GM12878 (cell line): Measurements from ENCODE around the gene GHRL. TPM values are rescaled to one million over a fixed set of nuclear protein-coding genes. Genes with fewer than 3 reads are reported as not detected.

ENCODE experiments used
- FOS ChIP-seq: IDR thresholded peaks from 3 replicates; pipeline ENCODE4 v1.6.1; 2011; ENCODE audit warnings: borderline replicate concordance; ENCODE audit not compliant: insufficient read length; ENCODE audit errors: extremely low read depth
- FOXK2 ChIP-seq: fragments of 450-650 bp; IDR thresholded peaks from 2 replicates; pipeline ENCODE4 v1.6.1; 2017; ENCODE audit warnings: mild to moderate bottlenecking, moderate library complexity
- FOXM1 ChIP-seq: IDR thresholded peaks from 2 replicates; pipeline ENCODE4 v1.6.1; 2012; ENCODE audit warnings: low read depth, mild to moderate bottlenecking, inconsistent platforms, low read length, moderate library complexity
- HDGF ChIP-seq: fragments of 450-650 bp; IDR thresholded peaks from 2 replicates; pipeline ENCODE4 v1.6.1; 2016; ENCODE audit warnings: antibody characterized with exemption
- IKZF1 ChIP-seq: fragments of 450-650 bp; conservative IDR thresholded peaks from 2 replicates; pipeline ENCODE4 v1.6.1; 2017; ENCODE audit warnings: antibody characterized with exemption, mild to moderate bottlenecking
- MXI1 ChIP-seq: fragments of 150-350 bp; IDR thresholded peaks from 2 replicates; pipeline ENCODE4 v1.6.1; 2011; ENCODE audit warnings: low read depth, mild to moderate bottlenecking, inconsistent platforms, low read length, improper control_type of control experiment
- MYC ChIP-seq: IDR thresholded peaks from 2 replicates; pipeline ENCODE4 v1.6.1; 2011; ENCODE audit warnings: mild to moderate bottlenecking, low read length, moderate library complexity, inconsistent platforms; ENCODE audit not compliant: insufficient read depth, insufficient replicate concordance, insufficient read length, severe bottlenecking
- NBN ChIP-seq: fragments of 450-650 bp; IDR thresholded peaks from 2 replicates; pipeline ENCODE4 v1.6.1; 2016
- NR2C2 ChIP-seq: IDR thresholded peaks from 2 replicates; pipeline ENCODE4 v1.6.1; 2011; ENCODE audit warnings: borderline replicate concordance, low read depth; ENCODE audit not compliant: control insufficient read depth, insufficient read length
- NR2F1 ChIP-seq: fragments of 450-650 bp; conservative IDR thresholded peaks from 2 replicates; pipeline ENCODE4 v1.6.1; 2017; ENCODE audit warnings: mild to moderate bottlenecking
- PAX8 ChIP-seq: fragments of 450-650 bp; IDR thresholded peaks from 2 replicates; pipeline ENCODE4 v1.6.1; 2017; ENCODE audit warnings: mild to moderate bottlenecking, moderate library complexity
- RFX5 ChIP-seq: IDR thresholded peaks from 2 replicates; pipeline ENCODE4 v1.6.1; 2011; ENCODE audit warnings: low read depth, low read length, improper control_type of control experiment
- SIN3A ChIP-seq: IDR thresholded peaks from 2 replicates; pipeline ENCODE4 v1.6.1; 2012; ENCODE audit warnings: low read depth, low read length, improper control_type of control experiment
- SUPT20H ChIP-seq: IDR thresholded peaks from 2 replicates; pipeline ENCODE4 v1.6.1; 2011; ENCODE audit warnings: low read depth, mild to moderate bottlenecking, low read length, moderate library complexity, borderline replicate concordance; ENCODE audit not compliant: control insufficient read depth
- TCF12 ChIP-seq: IDR thresholded peaks from 2 replicates; pipeline ENCODE4 v1.6.1; 2011; ENCODE audit warnings: low read depth, mild to moderate bottlenecking, low read length
- ZNF207 ChIP-seq: fragments of 450-650 bp; IDR thresholded peaks from 2 replicates; pipeline ENCODE4 v1.6.1; 2014; ENCODE audit warnings: antibody characterized with exemption, mild to moderate bottlenecking, borderline replicate concordance
- ZNF24 ChIP-seq: fragments of 450-650 bp; IDR thresholded peaks from 2 replicates; pipeline ENCODE4 v1.6.1; 2017; ENCODE audit warnings: antibody characterized with exemption, mild to moderate bottlenecking
- ZSCAN29 ChIP-seq: fragments of 450-650 bp; IDR thresholded peaks from 2 replicates; pipeline ENCODE4 v1.6.1; 2017; ENCODE audit warnings: mild to moderate bottlenecking, moderate library complexity
- ZZZ3 ChIP-seq: IDR thresholded peaks from 2 replicates; pipeline ENCODE4 v1.6.1; 2011; ENCODE audit warnings: low read depth; ENCODE audit not compliant: control insufficient read depth, insufficient read length
- polyA plus RNA-seq, 11 experiments: library from polyadenylated mRNA; depleted of rRNA in 4 of 11; unstranded in 6 of 11; stranded (reverse) in 5 of 11; fragments of >200 nt; fragmentation: Nextera tagmentation in 4 of 11; fragmentation: Illumina TruSeq in 1 of 11; extraction: Ambion mirVana in 4 of 11; extraction: Trizol in 1 of 11; gene quantifications; 1 replicate in 1 of 11; 2 replicates in 10 of 11; pipeline versions ENCODE4 v1.2.1 to v1.2.3, GENCODE V29; 2011 to 2016; ENCODE audit warnings: inconsistent platforms in 2 of 11, missing spikeins in 2 of 11, low read depth in 1 of 11
- total RNA-seq, 4 experiments: library from RNA; depleted of rRNA in 3 of 4; stranded (reverse); fragments of >200 nt in 3 of 4; fragmentation: Illumina TruSeq in 1 of 4; extraction: Trizol in 1 of 4; gene quantifications; 2 replicates each; pipeline versions ENCODE4 v1.2.1 to v1.2.3, GENCODE V29; 2013 to 2021
- TF ChIP-seq, protein P1 (sequence below): fragments of 450-650 bp; IDR thresholded peaks from 2 replicates; pipeline ENCODE4 v1.6.1; 2017; ENCODE audit warnings: antibody characterized with exemption, mild to moderate bottlenecking, moderate library complexity
- TF ChIP-seq, protein P2 (sequence below), 3 experiments: IDR thresholded peaks in 2 of 3; conservative IDR thresholded peaks in 1 of 3; 2 replicates each; pipeline ENCODE4 v1.5.1; 2011; ENCODE audit warnings: low read depth in 3 of 3, low read length in 3 of 3, mild to moderate bottlenecking in 3 of 3, control low read depth in 2 of 3, moderate library complexity in 2 of 3, inconsistent platforms in 1 of 3, mixed read lengths in 1 of 3; ENCODE audit not compliant: control insufficient read depth in 2 of 3, insufficient read depth in 1 of 3; ENCODE audit errors: extremely low read depth in 1 of 3
- TF ChIP-seq, protein P3 (sequence below): fragments of 450-650 bp; IDR thresholded peaks from 2 replicates; pipeline ENCODE4 v1.6.1; 2017; ENCODE audit warnings: mild to moderate bottlenecking, moderate library complexity

Gene GHRL
- total and polyA plus RNA-seq, 10 of the 15 experiments (the other 5 are each of a cell fraction or from before 2014, with no cell fraction given): 0.35 to 2.2 (median 0.88) TPM

DNA sequence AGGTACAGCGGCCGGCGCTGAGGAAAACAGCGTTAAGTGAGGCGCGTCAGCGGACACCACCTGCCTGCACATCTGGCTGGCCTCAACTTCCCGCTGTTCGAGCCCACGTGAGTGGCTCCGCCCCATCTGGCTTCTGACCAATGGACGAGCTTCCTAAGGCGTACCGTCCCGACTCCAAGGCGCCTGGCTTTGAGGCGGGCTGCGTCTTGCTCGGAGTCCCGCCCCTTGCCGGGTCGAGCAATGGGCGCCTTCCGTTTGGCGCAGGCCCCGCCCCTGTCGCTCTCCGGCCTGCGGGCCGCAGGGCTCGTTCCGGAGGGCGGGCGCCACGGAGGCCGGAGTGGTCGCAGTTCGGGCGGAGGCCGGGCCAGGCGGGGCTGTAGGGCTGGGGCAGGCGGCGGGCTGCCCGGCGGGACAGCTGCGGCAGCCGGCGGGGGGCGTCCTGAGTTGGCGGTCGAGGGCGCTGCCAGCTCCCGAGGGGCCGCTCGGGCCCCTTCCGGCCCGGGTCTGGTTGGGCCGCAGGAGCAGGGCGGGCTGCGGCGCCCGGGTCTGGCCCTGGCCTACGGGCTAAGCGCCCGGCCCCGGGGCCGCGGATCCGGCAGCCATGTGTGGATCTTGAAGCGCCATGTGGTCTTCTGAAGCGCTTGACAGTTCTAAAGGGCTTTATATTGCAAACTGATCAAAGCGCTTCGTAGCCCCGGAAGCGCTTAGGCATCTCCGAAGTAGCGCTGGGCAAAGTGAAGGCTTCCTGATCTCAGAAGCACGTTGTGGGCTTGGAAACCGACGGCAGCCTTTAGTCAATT, 44.4 kb downstream of the GHRL start, which contains the start of gene TATDN2 (continued):
- TF ChIP-seq NBN (0 out of 2 replicates have a peak, but pooled peaks have one; percentile 56), ZSCAN29 (peak; percentile 66; the same call in 1 of the 2 replicates), HDGF (peak; percentile 93), RFX5 (peak; percentile 76), ZZZ3 (no peak), ZNF207 (no peak), TCF12 (peak; percentile 95), SIN3A (peak; percentile 72; the same call in 1 of the 2 replicates), IKZF1 (peak; percentile 80), SUPT20H (no peak), FOS (no peak), FOXM1 (no peak), MXI1 (peak; percentile 62), ZNF24 (0 out of 2 replicates have a peak, but pooled peaks have one; percentile 51), MYC (peak; percentile 38), PAX8 (no peak), NR2F1 (peak; percentile 74), NR2C2 (no peak), FOXK2 (no peak)
- TF ChIP-seq, protein P1, sequence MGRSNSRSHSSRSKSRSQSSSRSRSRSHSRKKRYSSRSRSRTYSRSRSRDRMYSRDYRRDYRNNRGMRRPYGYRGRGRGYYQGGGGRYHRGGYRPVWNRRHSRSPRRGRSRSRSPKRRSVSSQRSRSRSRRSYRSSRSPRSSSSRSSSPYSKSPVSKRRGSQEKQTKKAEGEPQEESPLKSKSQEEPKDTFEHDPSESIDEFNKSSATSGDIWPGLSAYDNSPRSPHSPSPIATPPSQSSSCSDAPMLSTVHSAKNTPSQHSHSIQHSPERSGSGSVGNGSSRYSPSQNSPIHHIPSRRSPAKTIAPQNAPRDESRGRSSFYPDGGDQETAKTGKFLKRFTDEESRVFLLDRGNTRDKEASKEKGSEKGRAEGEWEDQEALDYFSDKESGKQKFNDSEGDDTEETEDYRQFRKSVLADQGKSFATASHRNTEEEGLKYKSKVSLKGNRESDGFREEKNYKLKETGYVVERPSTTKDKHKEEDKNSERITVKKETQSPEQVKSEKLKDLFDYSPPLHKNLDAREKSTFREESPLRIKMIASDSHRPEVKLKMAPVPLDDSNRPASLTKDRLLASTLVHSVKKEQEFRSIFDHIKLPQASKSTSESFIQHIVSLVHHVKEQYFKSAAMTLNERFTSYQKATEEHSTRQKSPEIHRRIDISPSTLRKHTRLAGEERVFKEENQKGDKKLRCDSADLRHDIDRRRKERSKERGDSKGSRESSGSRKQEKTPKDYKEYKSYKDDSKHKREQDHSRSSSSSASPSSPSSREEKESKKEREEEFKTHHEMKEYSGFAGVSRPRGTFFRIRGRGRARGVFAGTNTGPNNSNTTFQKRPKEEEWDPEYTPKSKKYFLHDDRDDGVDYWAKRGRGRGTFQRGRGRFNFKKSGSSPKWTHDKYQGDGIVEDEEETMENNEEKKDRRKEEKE: peak; percentile 46; the same call in 1 of the 2 replicates
- TF ChIP-seq, protein P2, sequence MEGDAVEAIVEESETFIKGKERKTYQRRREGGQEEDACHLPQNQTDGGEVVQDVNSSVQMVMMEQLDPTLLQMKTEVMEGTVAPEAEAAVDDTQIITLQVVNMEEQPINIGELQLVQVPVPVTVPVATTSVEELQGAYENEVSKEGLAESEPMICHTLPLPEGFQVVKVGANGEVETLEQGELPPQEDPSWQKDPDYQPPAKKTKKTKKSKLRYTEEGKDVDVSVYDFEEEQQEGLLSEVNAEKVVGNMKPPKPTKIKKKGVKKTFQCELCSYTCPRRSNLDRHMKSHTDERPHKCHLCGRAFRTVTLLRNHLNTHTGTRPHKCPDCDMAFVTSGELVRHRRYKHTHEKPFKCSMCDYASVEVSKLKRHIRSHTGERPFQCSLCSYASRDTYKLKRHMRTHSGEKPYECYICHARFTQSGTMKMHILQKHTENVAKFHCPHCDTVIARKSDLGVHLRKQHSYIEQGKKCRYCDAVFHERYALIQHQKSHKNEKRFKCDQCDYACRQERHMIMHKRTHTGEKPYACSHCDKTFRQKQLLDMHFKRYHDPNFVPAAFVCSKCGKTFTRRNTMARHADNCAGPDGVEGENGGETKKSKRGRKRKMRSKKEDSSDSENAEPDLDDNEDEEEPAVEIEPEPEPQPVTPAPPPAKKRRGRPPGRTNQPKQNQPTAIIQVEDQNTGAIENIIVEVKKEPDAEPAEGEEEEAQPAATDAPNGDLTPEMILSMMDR (IDR thresholded peaks at IDR 0.05 in 2 of 3, conservative IDR thresholded peaks at IDR 0.05 in 1 of 3; ENCODE audit: control insufficient read depth in 2 of 3, extremely low read depth in 1 of 3, insufficient read depth in 1 of 3, low read depth in 3 of 3, low read length in 3 of 3): no peak
- TF ChIP-seq, protein P3, sequence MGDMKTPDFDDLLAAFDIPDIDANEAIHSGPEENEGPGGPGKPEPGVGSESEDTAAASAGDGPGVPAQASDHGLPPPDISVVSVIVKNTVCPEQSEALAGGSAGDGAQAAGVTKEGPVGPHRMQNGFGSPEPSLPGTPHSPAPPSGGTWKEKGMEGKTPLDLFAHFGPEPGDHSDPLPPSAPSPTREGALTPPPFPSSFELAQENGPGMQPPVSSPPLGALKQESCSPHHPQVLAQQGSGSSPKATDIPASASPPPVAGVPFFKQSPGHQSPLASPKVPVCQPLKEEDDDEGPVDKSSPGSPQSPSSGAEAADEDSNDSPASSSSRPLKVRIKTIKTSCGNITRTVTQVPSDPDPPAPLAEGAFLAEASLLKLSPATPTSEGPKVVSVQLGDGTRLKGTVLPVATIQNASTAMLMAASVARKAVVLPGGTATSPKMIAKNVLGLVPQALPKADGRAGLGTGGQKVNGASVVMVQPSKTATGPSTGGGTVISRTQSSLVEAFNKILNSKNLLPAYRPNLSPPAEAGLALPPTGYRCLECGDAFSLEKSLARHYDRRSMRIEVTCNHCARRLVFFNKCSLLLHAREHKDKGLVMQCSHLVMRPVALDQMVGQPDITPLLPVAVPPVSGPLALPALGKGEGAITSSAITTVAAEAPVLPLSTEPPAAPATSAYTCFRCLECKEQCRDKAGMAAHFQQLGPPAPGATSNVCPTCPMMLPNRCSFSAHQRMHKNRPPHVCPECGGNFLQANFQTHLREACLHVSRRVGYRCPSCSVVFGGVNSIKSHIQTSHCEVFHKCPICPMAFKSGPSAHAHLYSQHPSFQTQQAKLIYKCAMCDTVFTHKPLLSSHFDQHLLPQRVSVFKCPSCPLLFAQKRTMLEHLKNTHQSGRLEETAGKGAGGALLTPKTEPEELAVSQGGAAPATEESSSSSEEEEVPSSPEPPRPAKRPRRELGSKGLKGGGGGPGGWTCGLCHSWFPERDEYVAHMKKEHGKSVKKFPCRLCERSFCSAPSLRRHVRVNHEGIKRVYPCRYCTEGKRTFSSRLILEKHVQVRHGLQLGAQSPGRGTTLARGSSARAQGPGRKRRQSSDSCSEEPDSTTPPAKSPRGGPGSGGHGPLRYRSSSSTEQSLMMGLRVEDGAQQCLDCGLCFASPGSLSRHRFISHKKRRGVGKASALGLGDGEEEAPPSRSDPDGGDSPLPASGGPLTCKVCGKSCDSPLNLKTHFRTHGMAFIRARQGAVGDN: peak; percentile 74
